GM10847 (cell line): ENCODE measurements around the gene ELAVL3.

Experiments used
- POLR2A ChIP-seq: IDR thresholded peaks from 2 replicates; pipeline ENCODE4 v1.6.1; 2011; ENCODE audit not compliant: insufficient read length; ENCODE audit errors: extremely low read depth

ELAVL3 gene

GRCh38 chr19:11451871-11452619, 28.8 kb downstream of the ELAVL3 start:
- TF ChIP-seq POLR2A = no peak

DNA sequence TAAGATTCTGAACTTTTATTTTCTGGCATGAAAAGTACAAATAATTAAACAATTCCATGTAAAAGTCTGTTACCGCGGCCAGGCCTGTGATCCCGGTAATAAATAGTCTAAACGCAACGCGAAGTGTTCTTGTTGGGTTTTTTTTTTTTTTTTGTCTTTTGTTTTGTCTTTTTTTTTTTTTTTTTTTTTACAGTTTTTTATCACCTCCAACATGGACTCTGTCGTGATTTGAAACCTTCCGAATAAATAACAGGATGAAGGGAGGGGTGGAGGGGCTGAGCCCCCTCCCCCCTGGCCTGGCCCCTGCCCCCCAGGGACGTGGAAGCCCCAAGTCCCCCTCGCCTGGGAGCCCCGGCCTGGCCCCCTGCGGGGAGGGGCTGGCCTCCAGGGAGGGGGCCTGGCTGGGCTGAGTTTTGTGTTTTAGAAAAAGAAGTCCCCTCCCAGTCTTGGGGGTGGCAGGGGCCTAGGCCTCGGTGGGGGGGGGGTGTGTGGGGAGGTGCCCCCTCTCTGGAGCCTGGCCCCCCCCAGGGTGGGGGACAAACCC, 29.4 kb downstream of the ELAVL3 start:
- TF ChIP-seq POLR2A = no peak

DNA sequence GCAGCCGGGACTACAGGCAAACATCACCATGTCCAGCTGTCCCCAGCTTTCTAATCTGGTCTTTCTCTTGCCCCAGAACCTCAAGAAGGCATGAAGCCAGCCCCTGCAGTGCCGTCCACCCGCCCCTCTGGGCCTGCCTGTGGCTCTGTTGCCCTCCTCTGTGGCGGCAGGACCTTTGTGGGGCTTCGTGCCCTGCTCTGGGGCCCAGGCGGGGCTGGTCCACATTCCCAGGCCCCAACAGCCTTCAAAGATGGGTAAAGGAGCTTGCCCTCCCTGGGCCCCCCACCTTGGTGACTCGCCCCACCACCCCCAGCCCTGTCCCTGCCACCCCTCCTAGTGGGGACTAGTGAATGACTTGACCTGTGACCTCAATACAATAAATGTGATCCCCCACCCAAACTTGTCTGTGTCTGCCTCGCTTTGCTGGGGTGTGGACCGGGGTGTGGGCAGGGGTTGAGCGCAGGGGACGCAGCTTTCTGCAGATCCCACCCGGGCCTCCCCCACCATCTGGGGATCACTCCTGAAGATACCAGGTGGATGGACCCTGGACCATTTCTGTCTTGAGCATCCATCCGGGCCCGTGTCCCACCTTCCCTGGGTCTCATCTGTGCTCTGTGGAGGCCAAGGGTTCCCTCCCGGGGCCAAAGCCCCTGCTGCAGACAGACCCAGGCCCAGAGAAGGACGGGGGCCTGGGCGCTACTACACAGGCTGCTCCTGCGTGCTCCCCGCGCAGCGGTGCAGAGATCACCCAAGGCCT, 30.1 kb downstream of the ELAVL3 start:
- TF ChIP-seq POLR2A = no peak

GRCh38 chr19:11448923-11449554, 31.8 kb downstream of the ELAVL3 start:
- TF ChIP-seq POLR2A = no peak

- no peak for TF ChIP-seq POLR2A
Observed at GRCh38 chr19:11448410-11448809, 32.4 kb downstream of the ELAVL3 start.

GRCh38 chr19:11447347-11448262, 33.2 kb downstream of the ELAVL3 start:
- TF ChIP-seq POLR2A = no peak

DNA sequence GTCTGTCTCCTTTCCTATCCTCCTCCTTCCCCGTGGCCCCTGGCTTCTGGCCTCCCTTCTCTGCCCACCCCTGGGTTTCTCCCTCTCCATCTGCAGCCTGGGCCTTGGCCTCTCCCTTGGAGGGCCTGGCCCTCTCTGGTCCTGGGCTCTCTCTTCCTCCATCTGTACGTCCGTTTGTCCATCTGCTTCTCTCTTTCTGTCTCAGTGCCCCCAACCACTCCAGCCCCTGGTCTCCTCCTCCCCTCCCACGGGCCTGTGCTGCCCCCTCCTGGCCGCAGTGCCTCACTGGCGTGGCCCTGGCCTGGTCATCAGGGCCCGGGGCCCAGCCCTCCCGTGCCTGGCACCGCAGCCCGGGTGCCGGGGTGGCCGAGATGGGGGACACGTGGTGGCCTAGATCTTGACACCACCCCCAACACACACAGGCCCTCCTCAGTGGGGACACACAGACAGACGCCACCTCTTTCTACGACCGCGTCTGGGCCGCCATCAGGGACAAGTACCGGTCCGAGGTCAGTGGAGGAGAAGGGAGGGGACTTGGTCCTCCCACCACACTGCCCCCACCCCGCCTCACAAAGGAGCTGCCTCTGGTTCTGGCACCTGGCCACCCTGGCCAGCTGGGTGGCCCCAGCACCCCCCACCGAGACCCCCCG, 34.1 kb downstream of the ELAVL3 start:
- TF ChIP-seq POLR2A = no peak

- TF ChIP-seq POLR2A = no peak
Observed at GRCh38 chr19:11446271-11446651, 34.6 kb downstream of the ELAVL3 start.

DNA sequence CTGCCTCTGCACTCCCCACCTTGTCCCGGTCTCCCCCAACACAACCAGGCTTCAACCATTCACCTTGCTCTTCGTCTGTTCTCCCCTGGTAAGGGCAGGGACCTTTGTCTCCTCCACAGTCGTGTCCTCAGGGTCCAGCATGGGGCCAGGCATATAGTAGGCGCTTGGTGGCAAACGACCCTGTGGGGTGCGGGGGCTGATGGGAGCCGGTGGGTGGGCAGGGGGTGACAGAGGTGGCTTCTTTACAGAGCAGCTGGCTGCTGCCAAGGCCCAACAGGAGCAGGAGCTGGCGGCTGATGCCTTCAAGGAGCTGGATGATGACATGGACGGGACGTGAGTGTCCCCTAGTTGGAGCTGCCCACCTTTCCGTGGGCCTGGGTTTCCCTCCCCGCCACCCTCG, 35.7 kb downstream of the ELAVL3 start:
- no peak for TF ChIP-seq POLR2A

DNA sequence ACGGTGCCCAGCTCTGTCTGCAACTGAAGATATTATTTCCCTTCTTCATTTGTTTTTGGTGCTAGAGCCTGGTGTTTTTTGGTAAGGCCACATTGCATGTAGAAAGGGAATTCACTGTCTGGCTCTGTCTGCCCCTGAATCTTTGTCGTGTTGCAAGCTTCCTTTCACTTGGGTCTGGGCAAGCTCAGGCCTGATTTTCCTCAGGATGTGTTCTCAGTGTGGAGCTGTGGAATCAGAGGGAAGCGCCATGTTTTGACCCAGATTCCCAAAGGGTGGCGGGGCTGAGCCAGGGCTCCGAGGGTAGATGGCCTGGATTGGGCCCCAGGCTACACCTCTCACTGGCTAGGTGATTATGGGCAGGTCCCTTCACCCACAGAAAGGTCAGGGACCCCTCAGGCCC, 36.8 kb downstream of the ELAVL3 start:
- TF ChIP-seq POLR2A = no peak

- no peak for TF ChIP-seq POLR2A
Observed at GRCh38 chr19:11437955-11438354, 42.9 kb downstream of the ELAVL3 start.

- no peak for TF ChIP-seq POLR2A
Observed at GRCh38 chr19:11435833-11436313, 45.0 kb downstream of the ELAVL3 start.

DNA sequence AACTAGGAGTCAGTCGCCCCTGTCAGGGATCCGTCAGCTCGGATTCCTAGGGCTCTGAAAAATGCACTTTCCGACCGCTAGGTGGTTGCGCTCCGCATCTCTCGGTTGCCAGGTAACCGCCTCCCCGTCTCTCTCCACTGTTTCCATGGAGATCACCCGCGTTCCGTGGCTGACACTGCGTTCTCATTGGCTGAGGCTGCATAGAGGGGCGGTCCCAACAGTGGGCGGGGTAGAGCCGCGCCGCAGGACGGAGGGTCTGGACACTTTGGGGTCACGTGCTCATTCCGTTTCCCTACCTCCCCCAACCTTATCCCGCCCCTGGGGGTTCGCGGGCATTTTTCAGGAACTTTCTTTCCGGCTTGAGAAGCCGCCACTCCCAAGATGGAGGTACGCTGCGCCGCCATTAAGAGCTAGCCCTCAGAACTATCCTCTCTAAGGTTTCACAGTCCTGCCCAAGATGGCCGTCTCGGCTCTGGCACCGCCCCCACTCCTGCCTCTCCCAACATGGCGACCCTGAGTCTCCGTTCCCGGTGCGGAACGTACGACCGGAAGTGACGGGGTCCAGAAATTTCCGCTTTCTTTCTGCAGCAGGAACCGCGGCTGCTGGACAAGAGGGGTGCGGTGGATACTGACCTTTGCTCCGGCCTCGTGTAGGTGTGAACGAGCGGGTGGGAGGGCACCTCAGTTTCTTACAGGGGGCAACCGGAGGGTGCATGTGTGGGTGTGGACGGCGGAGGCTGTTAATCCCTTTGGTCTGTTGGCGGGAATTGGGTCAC, 45.6 kb downstream of the ELAVL3 start, which contains the start of the genes ODAD3 and PRKCSH:
TSS of gene ODAD3 (minus strand) at position 65 of the 776 bp plus-strand sequence. CDS start 105 bp downstream, outside the sequence.
TSS of gene PRKCSH (plus strand) at position 579 of the 776 bp plus-strand sequence. CDS start 483 bp downstream, outside the sequence.
- peak; percentile 74 for TF ChIP-seq POLR2A
